Ovary (tissue), 9 donors: ENCODE data around the gene GPR183. TPM values are rescaled to one million over a fixed set of nuclear protein-coding genes. Genes with fewer than 3 reads are reported as not detected.

Source experiments
- DNase-seq, 5 donors: peaks; one replicate each; pipeline ENCODE4 v3.0.0-alpha.2; 2019 to 2020
- H3K27ac ChIP-seq, 2 donors: fragments of 200-600 bp; one replicate each; pipeline versions ENCODE4 v1.5.1 to v1.8.0; 2019 to 2022
- H3K27me3 ChIP-seq: fragments of 200-600 bp; one replicate; pipeline ENCODE4 v1.8.0; 2022
- H3K36me3 ChIP-seq: fragments of 200-600 bp; sonication (generic); one replicate; pipeline ENCODE4 v1.5.1; 2019
- H3K4me1 ChIP-seq: one replicate; pipeline ENCODE4 v1.8.1; 2013; ENCODE audit warnings: mild to moderate bottlenecking, moderate library complexity; ENCODE audit not compliant: insufficient read depth
- H3K4me3 ChIP-seq: fragments of 200-600 bp; sonication (generic); one replicate; pipeline ENCODE4 v1.5.1; 2017
- H3K9me3 ChIP-seq, 2 donors: fragments of 200-600 bp in 1 of 2; sonication (generic) in 1 of 2; one replicate each; pipeline versions ENCODE4 v1.5.1 to v1.8.1; 2013 to 2019; ENCODE audit warnings: mild to moderate bottlenecking in 1 of 2, moderate library complexity in 1 of 2
- CTCF ChIP-seq, 3 donors: fragments of 450-650 bp in 2 of 3; fragments of 200-600 bp in 1 of 3; IDR thresholded peaks; one replicate each; pipeline versions ENCODE4 v1.5.1 to v1.8.0; 2016 to 2022; ENCODE audit warnings: antibody characterized with exemption in 3 of 3, mild to moderate bottlenecking in 1 of 3
- EP300 ChIP-seq: sonication (generic); formaldehyde crosslinking; IDR thresholded peaks from one replicate; pipeline ENCODE4 v1.6.1; 2017; ENCODE audit warnings: antibody characterized with exemption
- POLR2A ChIP-seq: fragments of 450-650 bp; IDR thresholded peaks from one replicate; pipeline ENCODE4 v1.6.1; 2017; ENCODE audit warnings: antibody characterized with exemption, mild to moderate bottlenecking, moderate library complexity
- WGBS, 3 donors: extraction: QIAGEN DNeasy Blood & Tissue Kit in 1 of 3; methylation state at CpG; one replicate each; pipeline versions ENCODE4 v1.1.5 to v1.1.7; 2013 to 2017; 5-methylcytosine and 5-hydroxymethylcytosine counted together
- intact Hi-C, 4 donors: fragments of 100-400 bp; cut with DNase I; formaldehyde crosslinking; loops; one replicate each; pipeline versions ENCODE4 v1.11.0 to v1.15.1; 2022 to 2023
- polyA plus RNA-seq, 2 donors: library from polyadenylated mRNA; stranded (reverse); fragments of 200-250 nt in 1 of 2; fragments of 350-450 nt in 1 of 2; fragmentation: Illumina TruSeq in 1 of 2; extraction: RNeasy Lipid Tissue Mini Kit (QIAGEN cat#74804) in 1 of 2; gene quantifications; one replicate each; pipeline ENCODE4 v1.2.3, GENCODE V29; 2013 to 2014
- total RNA-seq, 7 donors: library from RNA; depleted of rRNA in 2 of 7; stranded (reverse); fragments of >200 nt in 2 of 7; fragmentation: NEBNext Ultra II Directional in 3 of 7; extraction: Animal tissue kit (Norgen Biotek cat#: 25700) in 3 of 7; gene quantifications; one replicate each; pipeline versions ENCODE4 v1.1.0 to v1.2.4, GENCODE V29; 2016 to 2023
- donor health status: DM: no; HTN: no; CAD: no; lungs with moderate emphysema.
- donor health status: DM: no; HTN: no; CAD: no.
- donor health status: Bipolar disorder and iron deficiency.
- donor health status: DM: yes; HTN: yes; CAD: no.
- donor health status: DM: no; HTN: no; CAD: no.
- donor health status: DM: yes; HTN: yes; CAD: no.

Gene GPR183
- total and polyA plus RNA-seq, 9 donors: 2.4 to 14.6 (median 5.5) TPM

- H3K27ac ChIP-seq: peak overlapping the region in 1 of 2 donors; percentile 86
- no peaks in the 10 kb centered on the region for H3K27me3 ChIP-seq
- TF ChIP-seq CTCF (IDR thresholded peaks at IDR 0.05) (no peak), POLR2A (no peak), EP300 (no peak)
- 67 to 86% (median 71%) methylated on average over 4 of the region's 4 CpGs for WGBS, 3 donors
- no peaks in the 10 kb centered on the region for H3K9me3 ChIP-seq
- H3K4me1 ChIP-seq: peaks cover 13% of the 10 kb centered on the region
- no peaks in the 10 kb centered on the region for H3K36me3 ChIP-seq
- intact Hi-C loops: no loop called here
- no peak overlapping the region for H3K4me3 ChIP-seq
- peak in 4 of 5 donors; percentile 22 to 37 (median 28) for DNase-seq
Measured at GRCh38 chr13:99311137-99311536, 3.9 kb upstream of the GPR183 start.

DNA sequence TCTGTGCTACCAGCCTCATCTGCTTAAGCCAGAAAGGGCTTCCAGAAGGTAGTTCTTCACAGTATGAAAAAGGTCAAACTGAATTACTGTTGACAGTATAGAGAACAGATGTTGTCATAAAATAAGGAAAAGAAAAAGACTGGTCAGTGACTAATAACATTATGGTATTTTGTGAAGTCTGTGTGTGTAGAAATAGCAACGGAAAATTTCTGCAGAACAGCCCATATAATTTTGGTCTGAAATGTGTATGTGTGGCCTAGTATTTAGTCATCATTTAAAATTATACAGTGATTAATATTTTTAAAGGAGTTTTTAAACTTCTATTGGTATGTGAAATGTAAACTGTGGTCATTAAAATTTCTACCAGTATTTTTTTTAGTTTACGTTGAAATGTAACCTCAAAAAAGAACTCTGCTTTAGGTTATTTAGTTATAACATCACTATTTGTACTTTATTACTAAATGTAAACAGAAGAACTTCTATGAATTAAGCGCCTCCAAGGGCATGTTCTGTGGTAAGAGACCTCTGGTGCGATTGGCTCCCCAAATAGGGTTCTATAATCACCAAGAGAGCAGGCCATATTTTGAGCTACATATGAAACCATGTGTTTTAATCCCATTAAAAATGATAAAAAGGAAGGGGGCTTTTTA, 3.3 kb upstream of the GPR183 start:
- H3K4me3 ChIP-seq: no peak overlapping the region
- no peak for TF ChIP-seq EP300
- no peak for TF ChIP-seq CTCF (IDR thresholded peaks at IDR 0.05)
- no peak for TF ChIP-seq POLR2A
- peaks cover 13% of the 10 kb centered on the region for H3K4me1 ChIP-seq
- H3K27me3 ChIP-seq: no peaks in the 10 kb centered on the region
- peak overlapping the region in 1 of 2 donors; percentile 86 for H3K27ac ChIP-seq
- intact Hi-C loops: no loop called here
- DNase-seq: no peak
- no peaks in the 10 kb centered on the region for H3K9me3 ChIP-seq
- WGBS, 3 donors: 74 to 87% (median 74%) methylated on average over 4 of the region's 4 CpGs
- no peaks in the 10 kb centered on the region for H3K36me3 ChIP-seq

DNA sequence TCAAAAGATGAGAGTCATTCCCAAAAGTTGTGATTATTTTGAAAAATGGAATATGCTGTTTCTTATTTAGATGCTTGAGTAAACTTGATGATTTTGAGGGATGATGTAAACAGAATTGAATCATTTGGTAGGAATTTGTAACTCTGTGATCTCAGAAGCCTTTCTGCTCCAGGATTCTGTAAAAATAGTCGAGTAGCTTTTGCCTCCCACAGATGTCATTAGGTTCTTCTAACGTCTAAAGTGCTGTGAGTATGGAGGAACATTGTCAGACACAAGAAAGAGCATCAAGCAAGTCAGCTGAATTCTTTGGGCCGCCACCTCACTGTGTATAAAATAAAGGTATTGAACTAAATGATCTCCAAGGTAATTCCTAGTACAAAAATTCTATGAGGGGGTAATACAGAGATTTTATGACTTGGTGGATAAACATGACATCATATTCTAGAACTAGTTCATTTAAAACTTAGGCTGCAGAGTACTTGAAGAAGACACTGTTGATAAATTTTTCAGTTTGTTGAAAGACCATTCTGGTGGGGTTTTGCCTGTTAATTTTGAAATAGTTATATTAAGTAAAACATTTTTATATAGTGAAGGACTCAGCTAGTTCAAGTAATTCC, 1.4 kb upstream of the GPR183 start:
- Histone ChIP-seq H3K36me3 (no peaks in the 10 kb centered on the region), H3K4me1 (peaks cover 13% of the 10 kb centered on the region), H3K9me3 (no peaks in the 10 kb centered on the region), H3K27ac (peak overlapping the region in 1 of 2 donors; percentile 3), H3K27me3 (no peaks in the 10 kb centered on the region), H3K4me3 (no peak overlapping the region)
- DNase-seq: no peak
- WGBS, 3 donors: 44 to 55% (median 46%) methylated on average over 3 of the region's 3 CpGs
- intact Hi-C loops: loop anchor here in 1 of 4 donors (10.0 kb wide), 1 partner anchor 126 kb away; no protein-coding TSS in a partner anchor
- TF ChIP-seq EP300: no peak

DNA sequence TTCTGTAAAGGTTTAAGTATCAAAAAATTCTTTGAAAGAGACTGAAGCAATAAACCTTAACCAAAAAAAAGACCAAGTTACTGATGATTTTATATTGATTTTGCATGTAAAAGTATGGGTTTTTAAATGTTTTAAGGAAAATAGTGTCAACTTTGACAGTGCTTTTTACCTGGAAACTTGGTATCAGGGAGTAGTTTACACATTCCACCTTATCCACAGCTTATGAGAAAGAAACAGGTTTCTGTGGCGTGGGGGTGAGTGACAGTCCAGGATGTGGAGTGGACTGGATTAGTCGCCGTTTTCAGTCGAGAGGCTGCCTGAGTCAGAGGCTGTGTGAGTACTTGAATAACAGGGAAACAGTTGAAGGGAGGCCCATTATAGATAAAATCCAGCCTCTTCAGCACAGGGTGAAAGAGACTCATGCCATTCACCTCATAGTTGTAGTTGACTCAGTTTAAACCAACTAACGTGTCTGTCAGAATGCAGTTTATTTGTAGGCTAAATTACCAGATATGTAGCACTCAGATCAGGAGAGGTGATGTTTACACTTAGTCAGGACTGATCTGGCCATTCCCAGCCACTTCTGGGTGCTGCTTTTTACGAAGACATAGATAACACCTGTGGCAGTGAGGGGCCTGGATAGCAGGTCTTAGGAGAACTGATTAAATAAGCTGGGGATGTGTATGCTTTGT, 595 bp upstream of the GPR183 start:
- Histone ChIP-seq H3K27ac (peak overlapping the region; percentile 3 to 9), H3K4me3 (no peak overlapping the region), H3K9me3 (no peaks in the 10 kb centered on the region), H3K4me1 (peaks cover 7% of the 10 kb centered on the region), H3K36me3 (no peaks in the 10 kb centered on the region), H3K27me3 (no peaks in the 10 kb centered on the region)
- 72 to 76% (median 75%) methylated on average over 6 of the region's 6 CpGs for WGBS, 3 donors
- TF ChIP-seq POLR2A: no peak
- no peak for TF ChIP-seq CTCF (IDR thresholded peaks at IDR 0.05)
- no peak for TF ChIP-seq EP300
- no peak for DNase-seq
- intact Hi-C loops: loop anchor here in 1 of 4 donors (10.0 kb wide), 1 partner anchor 127 kb away; no protein-coding TSS in a partner anchor
